Putamen (tissue), 1 donor: ENCODE data around the gene SMCO4.
"Not testable (repeated sequence)": the region's sequence is repeated elsewhere in the genome, so short reads cannot be mapped to it uniquely, and the experiment has no call there.

Experiments
- DNase-seq: peaks from one replicate; pipeline ENCODE4 v3.0.0-alpha.2; 2016; ENCODE audit warnings: low spot score

SMCO4 gene

GRCh38 chr11:93476796-93477195 lies 66.4 kb downstream of the SMCO4 start:
- DNase-seq, result no peak

GRCh38 chr11:93474123-93474522 lies 69.1 kb downstream of the SMCO4 start:
- DNase-seq, result no peak

GRCh38 chr11:93468290-93468689 lies 74.9 kb downstream of the SMCO4 start:
- DNase-seq, result no peak

GRCh38 chr11:93467054-93467453 lies 76.1 kb downstream of the SMCO4 start:
- DNase-seq, result no peak

- no peak for DNase-seq
Measured at GRCh38 chr11:93464927-93465540, 78.2 kb downstream of the SMCO4 start.

- not testable (repeated sequence) for DNase-seq
Measured at GRCh38 chr11:93463666-93464065, 79.5 kb downstream of the SMCO4 start.

GRCh38 chr11:93458286-93458685 lies 84.9 kb downstream of the SMCO4 start:
- no peak for DNase-seq

GRCh38 chr11:93444617-93445073 lies 98.5 kb downstream of the SMCO4 start:
- no peak for DNase-seq

GRCh38 chr11:93443232-93443631 lies 100.0 kb downstream of the SMCO4 start:
- DNase-seq, result not testable (repeated sequence)

GRCh38 chr11:93432247-93432646 lies 110.9 kb downstream of the SMCO4 start:
- no peak for DNase-seq
